ENCODE data around the gene PPIP5K2. TPM values are rescaled to one million over a fixed set of nuclear protein-coding genes. Genes with fewer than 3 reads are reported as not detected.
A peak's percentile ranks its signal among the peaks of the same experiment; 100 is the strongest.

Gene PPIP5K2
- total and polyA plus RNA-seq, 3 experiments from 2014 or later, result 22.9 to 63.6 (median 55.7) TPM

DNA sequence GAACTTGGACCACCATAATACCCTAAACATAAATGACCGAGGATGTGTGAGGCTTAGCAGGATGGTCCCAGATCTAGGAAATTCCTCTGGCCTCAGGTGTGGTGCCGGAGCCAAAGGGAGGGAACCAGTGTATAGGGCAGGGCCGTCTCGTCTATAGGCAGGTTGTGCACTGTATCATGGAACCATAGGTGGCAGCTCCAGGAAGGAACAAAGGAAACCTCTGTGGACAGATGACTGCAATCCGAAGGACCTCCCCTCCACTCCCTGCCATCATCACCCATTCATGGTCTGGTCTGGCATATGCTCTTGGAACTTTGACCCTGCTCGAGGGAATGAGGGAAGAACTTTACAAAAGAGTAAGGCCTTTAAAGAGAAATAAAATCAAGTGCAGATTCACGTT is 135.6 kb downstream of the PPIP5K2 start:
- H3K4me1 ChIP-seq (ENCODE audit: insufficient read depth, low read length), result peaks cover 4% of the 10 kb centered on the region
- H3K4me1 Mint-ChIP-seq, result peaks cover 8 to 18% (median 9%) of the 10 kb centered on the region in 3 donors
- no peaks in the 10 kb centered on the region for H3K9me3 ChIP-seq (ENCODE audit: low read length)
- no peaks in the 10 kb centered on the region for H3K36me3 ChIP-seq (ENCODE audit: insufficient read depth, low read length)
- ChIA-PET POLR2A (no interaction called here), CTCF (no interaction called here)
- no peaks in the 10 kb centered on the region for H3K27me3 ChIP-seq (ENCODE audit: insufficient read depth, low read length, poor library complexity, severe bottlenecking)
- no peak overlapping the region for H3K27ac ChIP-seq (ENCODE audit: low read depth, low read length)
- H3K27me3 Mint-ChIP-seq, result peaks cover 14 to 43% of the 10 kb centered on the region in 2 donors
- no peak overlapping the region for H3K4me3 Mint-ChIP-seq
- no peak overlapping the region for H3K27ac Mint-ChIP-seq
- H3K4me3 ChIP-seq (ENCODE audit: low read length), result no peak overlapping the region
- peaks cover 0 to 4% (median 2%) of the 10 kb centered on the region in 3 donors for H3K36me3 Mint-ChIP-seq
- H3K9me3 Mint-ChIP-seq, result peaks cover 0 to 2% (median 0%) of the 10 kb centered on the region in 5 donors
- no peak for DNase-seq

DNA sequence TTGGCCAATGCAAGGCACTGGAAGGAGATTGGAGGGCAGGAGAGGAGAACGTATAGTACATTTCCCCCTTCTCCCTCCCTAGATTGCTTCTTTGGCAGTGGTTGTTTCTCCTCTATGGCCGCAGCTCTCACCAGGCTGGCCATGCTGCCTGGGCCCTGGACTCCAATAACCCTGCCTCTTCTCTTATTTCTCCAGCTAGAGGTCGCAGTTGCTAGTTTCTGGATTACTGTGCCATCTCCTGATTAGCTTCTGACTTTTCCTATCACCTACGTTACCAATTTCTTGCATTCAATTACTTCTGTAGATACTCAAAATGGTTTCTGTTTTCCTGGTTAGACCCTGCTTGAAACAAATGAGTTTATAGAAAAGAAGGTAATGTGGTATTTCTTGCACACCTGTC is 136.1 kb downstream of the PPIP5K2 start:
- H3K4me1 Mint-ChIP-seq, result peaks cover 12 to 22% (median 14%) of the 10 kb centered on the region in 3 donors
- no peaks in the 10 kb centered on the region for H3K27me3 ChIP-seq (ENCODE audit: insufficient read depth, low read length, poor library complexity, severe bottlenecking)
- no peak overlapping the region for H3K4me3 ChIP-seq (ENCODE audit: low read length)
- H3K36me3 Mint-ChIP-seq, result peaks cover 0 to 4% (median 2%) of the 10 kb centered on the region in 3 donors
- H3K27ac Mint-ChIP-seq, result no peak overlapping the region
- no peak for DNase-seq
- no peak overlapping the region for H3K27ac ChIP-seq (ENCODE audit: low read depth, low read length)
- H3K36me3 ChIP-seq (ENCODE audit: insufficient read depth, low read length), result no peaks in the 10 kb centered on the region
- H3K4me3 Mint-ChIP-seq, result no peak overlapping the region
- peaks cover 11 to 39% of the 10 kb centered on the region in 2 donors for H3K27me3 Mint-ChIP-seq
- POLR2A ChIA-PET, result no interaction called here
- H3K4me1 ChIP-seq (ENCODE audit: insufficient read depth, low read length), result peaks cover 4% of the 10 kb centered on the region
- H3K9me3 ChIP-seq (ENCODE audit: low read length), result no peaks in the 10 kb centered on the region
- CTCF ChIA-PET, result interaction anchor here (1.3 kb wide), 1 partner anchor 23 kb away, joined by 4 read pairs; no protein-coding TSS in a partner anchor
- peaks cover 0 to 2% (median 0%) of the 10 kb centered on the region in 5 donors for H3K9me3 Mint-ChIP-seq

DNA sequence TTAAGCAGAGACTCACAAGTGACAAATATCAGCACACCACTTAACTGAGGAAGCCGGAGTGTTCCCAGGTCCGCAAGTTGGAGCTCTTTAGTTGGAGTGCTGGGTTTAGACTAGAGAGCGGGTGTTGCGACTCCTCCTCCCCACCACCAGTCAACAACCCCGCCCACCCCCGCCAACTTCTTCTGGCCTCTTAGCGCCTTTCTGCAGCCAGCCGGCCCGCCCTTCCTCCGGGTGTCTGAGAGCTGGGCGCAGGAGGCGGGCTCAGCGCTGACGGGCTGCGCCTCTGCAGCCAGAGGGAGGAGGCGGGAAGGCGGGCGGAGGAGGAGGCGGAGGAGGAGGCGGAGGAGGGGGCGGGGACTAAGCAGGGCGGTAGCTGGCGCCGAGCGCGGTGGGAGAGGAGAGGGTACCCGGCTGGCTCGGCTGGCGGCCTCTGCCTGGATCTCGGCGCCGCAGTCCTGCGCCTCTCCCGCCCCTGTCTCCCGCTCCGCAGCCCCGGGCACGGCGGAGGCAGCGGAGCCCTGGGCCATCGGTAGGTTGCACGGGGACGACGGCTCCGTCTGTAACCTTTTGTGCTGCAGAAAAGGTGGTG is 138.4 kb downstream of the PPIP5K2 start, which contains the start of gene MACIR:
TSS of gene MACIR (plus strand) at position 396 of the 589 bp plus-strand sequence. CDS start 17,157 bp downstream, outside the sequence.
- CTCF ChIA-PET, result interaction anchor here (1.2 to 2.0 kb wide), 5 partner anchors 11 to 35 kb away, joined by 3 to 8 read pairs (median 4); no protein-coding TSS in a partner anchor
- H3K36me3 Mint-ChIP-seq, result peaks cover 0 to 2% (median 0%) of the 10 kb centered on the region in 3 donors

DNA sequence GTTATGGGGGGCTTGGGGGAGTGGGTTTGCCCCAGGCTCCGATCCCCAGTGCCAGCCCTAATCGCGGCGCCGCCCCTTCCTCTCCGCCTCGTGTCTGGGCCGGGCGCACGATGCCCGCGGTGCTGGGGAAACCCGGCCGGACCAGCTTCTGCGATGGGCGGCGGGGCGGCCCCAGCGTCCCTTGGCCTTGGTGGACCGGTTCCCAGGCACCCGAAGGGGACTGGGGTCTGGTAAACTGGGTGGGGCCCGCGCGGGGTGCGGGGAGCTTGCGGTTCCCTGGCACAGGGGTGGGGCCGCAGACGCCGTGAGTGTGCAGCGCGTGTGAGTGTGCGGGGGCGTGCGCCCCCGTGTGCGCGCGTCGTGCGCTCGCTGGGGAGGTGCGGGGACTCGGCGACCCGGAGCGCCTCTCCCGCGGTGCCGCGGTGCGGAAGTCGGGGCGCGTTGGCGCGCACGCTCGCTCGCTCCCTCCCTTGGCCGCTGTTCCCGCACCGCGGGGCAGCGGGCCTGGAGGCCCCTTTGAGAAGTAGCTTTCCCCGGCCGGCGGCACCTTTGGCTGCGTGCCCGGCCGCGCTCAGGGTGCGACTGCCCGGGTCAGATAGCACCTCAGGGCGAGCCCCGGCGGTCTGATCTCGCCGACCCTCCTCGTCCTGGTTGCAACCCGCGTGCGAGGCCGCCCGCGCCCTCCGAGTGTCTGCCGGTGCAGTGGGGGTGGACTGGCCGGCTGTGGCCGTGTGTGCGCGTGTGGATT is 139.0 kb downstream of the PPIP5K2 start:
- Histone ChIP-seq H3K9me3 (ENCODE audit: low read length) (no peaks in the 10 kb centered on the region), H3K4me1 (ENCODE audit: insufficient read depth, low read length) (peaks cover 4% of the 10 kb centered on the region), H3K4me3 (ENCODE audit: low read length) (peak overlapping the region; percentile 70), H3K27me3 (ENCODE audit: insufficient read depth, low read length, poor library complexity, severe bottlenecking) (no peaks in the 10 kb centered on the region), H3K36me3 (ENCODE audit: insufficient read depth, low read length) (no peaks in the 10 kb centered on the region), H3K27ac (ENCODE audit: low read depth, low read length) (peak overlapping the region; percentile 62)
- peaks cover 15 to 32% (median 24%) of the 10 kb centered on the region in 3 donors for H3K4me1 Mint-ChIP-seq
- peak; percentile 38 to 76 (median 59) for DNase-seq
- H3K4me3 Mint-ChIP-seq, result peak overlapping the region; percentile 82 to 95 (median 91)
- peaks cover 5 to 18% of the 10 kb centered on the region in 2 donors for H3K27me3 Mint-ChIP-seq
- peaks cover 0 to 2% (median 0%) of the 10 kb centered on the region in 3 donors for H3K36me3 Mint-ChIP-seq
- H3K9me3 Mint-ChIP-seq, result no peaks in the 10 kb centered on the region
- CTCF ChIA-PET, result interaction anchor here (0.9 to 2.0 kb wide), 6 partner anchors 11 to 35 kb away, joined by 3 to 8 read pairs (median 4); no protein-coding TSS in a partner anchor
- H3K27ac Mint-ChIP-seq, result peak overlapping the region in 6 of 8 donors; percentile 50 to 87 (median 66)
- POLR2A ChIA-PET, result interaction anchor here (0.7 to 1.0 kb wide), 2 partner anchors 139 to 492 kb away, joined by 3 to 11 read pairs; partner anchors contain the start of genes GIN1 and PPIP5K2

More for the DNA sequence above, 138.4 kb downstream of the PPIP5K2 start, which contains the start of gene MACIR:
- H3K9me3 Mint-ChIP-seq, result no peaks in the 10 kb centered on the region
- Histone ChIP-seq H3K4me3 (ENCODE audit: low read length) (peak within 1 kb of the TSS; percentile 70), H3K36me3 (ENCODE audit: insufficient read depth, low read length) (no peaks in the 10 kb centered on the region), H3K9me3 (ENCODE audit: low read length) (no peaks in the 10 kb centered on the region), H3K4me1 (ENCODE audit: insufficient read depth, low read length) (peaks cover 4% of the 10 kb centered on the region), H3K27me3 (ENCODE audit: insufficient read depth, low read length, poor library complexity, severe bottlenecking) (no peaks in the 10 kb centered on the region), H3K27ac (ENCODE audit: low read depth, low read length) (peak within 1 kb of the TSS; percentile 62)
- POLR2A ChIA-PET, result interaction anchor here (1.0 kb wide), 2 partner anchors 138 to 139 kb away, joined by 3 to 11 read pairs; partner anchors contain the start of genes GIN1 and PPIP5K2
- DNase-seq, result peak; percentile 87 to 96 (median 93)
- peaks cover 15 to 32% (median 24%) of the 10 kb centered on the region in 3 donors for H3K4me1 Mint-ChIP-seq
- H3K27me3 Mint-ChIP-seq, result peaks cover 5 to 22% of the 10 kb centered on the region in 2 donors
- peak within 1 kb of the TSS; percentile 82 to 95 (median 91) for H3K4me3 Mint-ChIP-seq
- H3K27ac Mint-ChIP-seq, result peak within 1 kb of the TSS; percentile 58 to 95 (median 88)

DNA sequence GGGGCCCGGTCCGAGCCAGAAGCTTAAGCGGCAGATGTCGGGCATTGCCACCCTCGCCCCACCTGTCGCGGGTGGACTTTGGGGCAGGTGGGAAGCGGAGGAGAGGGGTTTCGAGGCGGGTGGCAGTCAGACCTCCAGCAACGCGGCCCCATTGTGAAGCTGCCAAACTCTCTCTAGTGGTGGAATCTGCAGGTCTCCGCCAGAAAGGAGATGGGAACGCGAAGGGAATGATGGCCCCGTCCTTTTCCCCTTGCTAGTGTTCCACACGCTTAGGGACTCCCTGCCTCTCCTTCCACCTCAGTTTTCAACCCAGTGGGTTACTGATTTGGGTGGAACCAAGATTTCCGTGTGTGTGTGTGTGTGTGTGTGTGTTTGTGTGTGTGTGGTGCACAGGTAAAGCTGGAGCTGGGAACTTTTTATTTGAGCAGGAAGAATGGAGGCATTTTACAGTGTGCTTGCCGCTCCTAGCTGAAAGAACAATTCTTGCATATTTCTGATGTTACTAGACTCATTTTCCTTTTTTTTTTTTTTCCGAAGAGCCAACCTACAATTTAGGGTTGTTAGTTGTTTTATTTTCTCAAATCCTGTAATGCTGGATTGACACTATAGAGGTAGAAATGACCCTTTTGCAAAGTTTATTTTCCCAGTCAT is 139.7 kb downstream of the PPIP5K2 start:
- Histone ChIP-seq H3K9me3 (ENCODE audit: low read length) (no peaks in the 10 kb centered on the region), H3K4me1 (ENCODE audit: insufficient read depth, low read length) (peaks cover 4% of the 10 kb centered on the region), H3K4me3 (ENCODE audit: low read length) (peak overlapping the region; percentile 70), H3K36me3 (ENCODE audit: insufficient read depth, low read length) (no peaks in the 10 kb centered on the region), H3K27ac (ENCODE audit: low read depth, low read length) (peak overlapping the region; percentile 62), H3K27me3 (ENCODE audit: insufficient read depth, low read length, poor library complexity, severe bottlenecking) (no peaks in the 10 kb centered on the region)
- CTCF ChIA-PET, result interaction anchor here (0.9 to 2.0 kb wide), 3 partner anchors 12 to 27 kb away, joined by 3 to 8 read pairs (median 4); no protein-coding TSS in a partner anchor
- peaks cover 15 to 32% (median 24%) of the 10 kb centered on the region in 3 donors for H3K4me1 Mint-ChIP-seq
- peak overlapping the region; percentile 82 to 95 (median 91) for H3K4me3 Mint-ChIP-seq
- peak overlapping the region; percentile 9 to 87 (median 61) for H3K27ac Mint-ChIP-seq
- peaks cover 0 to 2% (median 0%) of the 10 kb centered on the region in 3 donors for H3K36me3 Mint-ChIP-seq
- H3K9me3 Mint-ChIP-seq, result no peaks in the 10 kb centered on the region
- DNase-seq, result peak in 1 of 5 donors; percentile 1
- POLR2A ChIA-PET, result interaction anchor here (0.7 to 1.4 kb wide), 2 partner anchors 140 to 493 kb away, joined by 3 read pairs; partner anchors contain the start of genes GIN1 and PPIP5K2
- peaks cover 5 to 13% of the 10 kb centered on the region in 2 donors for H3K27me3 Mint-ChIP-seq

DNA sequence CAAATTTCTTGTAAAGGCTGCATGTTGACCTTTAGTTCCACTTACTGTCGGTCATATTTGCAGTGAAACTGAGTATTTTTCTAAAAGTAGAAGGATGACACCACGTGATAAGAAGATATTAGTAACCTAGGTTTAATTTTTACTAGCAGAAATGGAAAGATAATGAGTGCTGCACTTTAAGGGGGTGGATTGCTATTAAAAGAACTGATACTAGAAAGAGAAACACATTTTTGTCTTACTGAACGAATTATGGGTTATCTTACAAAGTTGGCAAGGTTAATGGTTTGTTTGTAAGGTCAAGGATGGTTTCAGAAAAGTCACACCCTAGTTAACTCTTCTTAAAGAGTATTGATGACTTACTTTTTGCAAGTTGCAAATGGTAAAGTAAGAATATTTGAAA is 140.8 kb downstream of the PPIP5K2 start:
- ChIA-PET POLR2A (interaction anchor here (1.4 kb wide), 1 partner anchor 141 kb away, joined by 3 read pairs; the partner anchor contains the start of genes GIN1 and PPIP5K2), CTCF (no interaction called here)
- no peaks in the 10 kb centered on the region for H3K9me3 ChIP-seq (ENCODE audit: low read length)
- peaks cover 4% of the 10 kb centered on the region for H3K4me1 ChIP-seq (ENCODE audit: insufficient read depth, low read length)
- Mint-ChIP-seq H3K4me1 (peaks cover 15 to 32% (median 24%) of the 10 kb centered on the region in 3 donors), H3K27ac (peak overlapping the region in 1 of 8 donors; percentile 10), H3K27me3 (peaks cover 2 to 4% of the 10 kb centered on the region in 2 donors), H3K4me3 (peak overlapping the region in 5 of 7 donors; percentile 2 to 63 (median 5)), H3K36me3 (peaks cover 0 to 2% (median 0%) of the 10 kb centered on the region in 3 donors), H3K9me3 (no peaks in the 10 kb centered on the region)
- no peaks in the 10 kb centered on the region for H3K36me3 ChIP-seq (ENCODE audit: insufficient read depth, low read length)
- no peak for DNase-seq
- H3K27me3 ChIP-seq (ENCODE audit: insufficient read depth, low read length, poor library complexity, severe bottlenecking), result no peaks in the 10 kb centered on the region
- no peak overlapping the region for H3K27ac ChIP-seq (ENCODE audit: low read depth, low read length)
- no peak overlapping the region for H3K4me3 ChIP-seq (ENCODE audit: low read length)

Data from CD8-positive, alpha-beta memory T cell (primary cell).